GM19240 (cell line): Measurements from ENCODE around the gene S100P.

Experiments used
- DNase-seq: peaks from one replicate; pipeline ENCODE4 v3.0.0; 2011; ENCODE audit warnings: low spot score; ENCODE audit not compliant: insufficient read length

S100P gene

DNA sequence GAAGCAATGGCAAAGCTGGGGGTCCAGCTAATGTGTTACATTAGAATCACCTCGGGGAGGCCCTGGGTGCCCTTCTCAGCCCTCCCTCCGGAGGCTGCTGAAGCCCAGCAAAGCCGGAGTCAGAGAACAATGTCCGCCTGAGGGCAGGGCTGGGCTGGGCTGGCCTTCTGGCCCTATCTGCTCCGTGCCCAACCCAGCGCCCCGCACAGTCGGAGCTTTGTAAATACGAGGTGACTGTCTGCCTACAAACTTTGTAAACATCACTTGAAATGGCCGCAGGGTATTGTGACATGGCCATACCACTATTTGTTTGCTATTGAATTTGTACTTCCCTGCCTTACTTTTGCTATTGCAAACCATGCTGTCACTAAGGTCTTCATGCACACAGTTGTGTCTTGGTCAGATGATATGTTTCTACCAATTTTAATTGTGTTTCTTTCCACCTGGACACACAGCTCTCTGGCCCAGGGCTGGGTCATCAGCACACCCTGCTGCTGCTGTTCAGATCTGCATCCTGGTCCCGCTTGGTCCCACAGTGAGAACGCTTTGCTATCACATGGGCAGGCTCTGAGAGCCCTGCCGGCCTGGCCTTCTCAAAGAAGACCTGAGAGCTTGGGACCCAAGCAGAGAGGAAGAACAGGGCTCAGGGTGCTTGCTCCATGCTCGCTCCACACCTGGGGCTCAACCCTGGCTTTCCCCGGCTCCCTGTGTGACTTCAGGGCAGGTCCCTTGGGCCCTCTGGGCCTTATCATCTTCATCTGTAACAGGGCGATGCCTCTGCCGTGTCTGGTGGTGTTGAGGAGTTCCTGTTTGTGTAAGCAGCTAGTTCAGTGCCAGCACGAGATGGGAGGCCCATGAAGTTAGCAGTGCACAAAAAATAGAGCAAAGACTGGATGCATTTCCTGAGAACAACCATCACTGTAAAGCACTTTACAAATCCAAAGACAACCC, 2.3 kb downstream of the S100P start:
- DNase-seq, result no peak

- DNase-seq, result no peak
Observed at GRCh38 chr4:6696611-6697010, 2.9 kb downstream of the S100P start.

- DNase-seq, result no peak
Observed at GRCh38 chr4:6697131-6697530, 3.5 kb downstream of the S100P start.

GRCh38 chr4:6699388-6699787, 5.7 kb downstream of the S100P start:
- DNase-seq, result no peak

- DNase-seq, result no peak
Observed at GRCh38 chr4:6699903-6700302, 6.2 kb downstream of the S100P start.

DNA sequence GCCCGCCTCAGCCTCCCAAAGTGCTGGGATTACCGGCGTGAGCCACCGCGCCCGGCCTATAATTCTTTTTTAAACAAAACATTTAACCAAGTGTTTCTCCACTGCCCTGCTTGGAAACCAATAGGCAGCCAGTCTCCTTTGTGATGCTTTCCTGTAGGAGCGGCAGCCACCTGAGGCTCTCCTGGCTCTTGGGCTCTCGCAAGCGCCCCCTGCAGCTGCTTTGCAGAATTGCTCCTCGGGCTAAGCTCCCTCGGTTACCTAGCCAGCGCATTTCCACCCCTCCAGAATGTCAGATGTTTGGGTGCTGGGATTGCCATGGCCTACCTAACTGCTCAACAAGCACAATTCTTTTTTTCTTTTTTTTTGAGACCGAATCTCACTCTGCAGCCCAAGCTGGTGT, 7.7 kb downstream of the S100P start:
- no peak for DNase-seq

DNA sequence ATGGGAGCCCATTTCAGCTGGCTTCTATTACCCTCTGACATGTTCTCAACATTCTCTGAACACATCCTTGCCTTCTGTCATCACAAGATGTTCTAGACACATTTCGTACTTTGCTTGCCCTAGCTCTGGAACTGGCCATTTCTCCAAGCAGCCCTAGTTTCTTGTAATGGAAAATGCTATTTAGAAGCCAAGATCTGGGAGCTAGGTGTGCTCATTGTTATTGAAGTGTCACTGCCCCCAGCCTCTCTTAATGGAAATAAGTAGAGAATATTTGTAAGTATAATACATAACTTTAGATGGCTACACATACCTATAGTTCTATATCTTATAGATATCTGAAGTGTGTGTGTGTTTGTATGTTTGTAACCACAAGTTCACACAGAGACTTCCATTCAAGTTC, 9.1 kb downstream of the S100P start:
- no peak for DNase-seq

DNA sequence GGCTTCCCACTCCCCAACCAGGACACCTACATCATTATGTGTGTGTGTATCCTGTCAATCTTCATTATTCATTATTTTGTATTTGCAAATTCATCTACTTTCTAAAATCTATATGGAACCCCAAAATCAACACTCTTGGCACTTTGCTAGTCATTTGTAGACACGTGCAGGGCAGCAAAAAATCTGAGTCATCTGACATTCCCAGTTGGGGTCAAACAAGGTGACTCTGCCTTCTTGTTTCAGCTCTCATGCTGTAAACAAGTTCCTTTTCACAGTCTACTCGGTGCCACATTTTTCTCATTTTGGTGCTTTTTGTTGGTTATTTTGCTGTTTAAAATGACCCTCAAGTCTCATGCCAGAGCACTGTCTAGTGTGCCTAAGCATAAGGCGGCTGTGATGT, 10.1 kb downstream of the S100P start:
- no peak for DNase-seq

GRCh38 chr4:6705646-6706045, 12.0 kb downstream of the S100P start:
- no peak for DNase-seq

DNA sequence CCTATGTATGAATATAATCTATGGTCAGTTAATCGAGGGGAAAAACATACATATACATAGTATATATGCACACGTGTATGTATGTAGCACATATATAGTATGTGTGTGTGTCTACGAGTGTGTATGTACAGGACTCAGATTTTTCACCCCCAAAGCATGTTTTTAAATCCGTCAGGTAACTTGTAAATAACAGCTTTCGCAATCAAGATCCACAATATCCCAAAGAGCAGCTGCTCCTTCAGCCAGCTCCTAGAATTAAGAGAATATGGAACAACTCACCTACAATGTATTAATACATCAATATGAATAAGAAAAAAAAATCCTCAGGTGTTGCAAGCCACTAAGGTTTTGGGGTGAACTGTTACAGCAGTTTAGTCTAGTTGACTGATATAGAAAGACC, 12.5 kb downstream of the S100P start:
- DNase-seq, result no peak

- DNase-seq, result peak; percentile 83
Observed at GRCh38 chr4:6709230-6710114, 15.8 kb downstream of the S100P start, which contains the start of gene MRFAP1L1. Gene MRFAP1L1 (minus strand): TSS chr4:6709865. CDS start chr4:6709629, 236 bp downstream.

DNA sequence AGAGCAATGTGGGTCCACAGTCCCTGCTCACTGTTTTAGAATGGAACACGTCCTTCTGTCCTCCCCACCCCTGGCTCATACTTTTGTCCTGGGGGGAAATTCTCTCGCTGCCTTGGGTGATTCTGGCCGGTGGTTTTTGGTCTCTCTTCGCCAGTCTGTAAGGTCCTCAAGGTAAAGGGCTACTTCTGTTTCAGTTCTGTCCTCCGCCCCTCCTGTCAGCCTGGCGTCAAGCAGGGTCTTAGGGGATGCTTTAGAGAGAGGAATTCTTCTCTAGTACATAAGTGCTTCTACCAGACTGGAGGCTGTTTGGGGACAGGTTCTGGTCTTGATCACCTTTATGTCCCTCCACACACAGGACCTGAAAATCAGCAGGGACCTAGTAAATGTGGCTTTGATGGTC, 16.6 kb downstream of the S100P start:
- no peak for DNase-seq

GRCh38 chr4:6710996-6711395, 17.3 kb downstream of the S100P start:
- no peak for DNase-seq

DNA sequence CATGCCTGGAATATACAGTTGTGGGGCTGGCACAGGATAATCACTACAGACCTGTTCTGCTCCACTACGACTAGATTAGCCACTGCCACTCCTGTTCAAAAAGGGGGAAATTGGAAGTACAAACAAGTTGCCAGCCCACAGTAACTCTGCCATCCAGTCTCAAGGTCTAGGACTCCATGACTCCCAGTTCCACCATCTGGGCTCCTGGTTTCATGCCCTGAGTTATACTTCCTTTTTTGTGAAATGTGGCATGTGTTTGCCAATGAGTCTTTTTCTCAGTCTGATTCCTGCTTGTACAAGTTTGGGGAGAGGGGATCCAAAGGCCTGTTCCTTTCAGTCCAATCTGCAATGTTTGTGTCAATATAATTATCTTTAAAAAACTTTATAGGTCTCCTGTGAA, 21.3 kb downstream of the S100P start:
- no peak for DNase-seq

GRCh38 chr4:6715704-6716017, 22.0 kb downstream of the S100P start:
- no peak for DNase-seq

DNA sequence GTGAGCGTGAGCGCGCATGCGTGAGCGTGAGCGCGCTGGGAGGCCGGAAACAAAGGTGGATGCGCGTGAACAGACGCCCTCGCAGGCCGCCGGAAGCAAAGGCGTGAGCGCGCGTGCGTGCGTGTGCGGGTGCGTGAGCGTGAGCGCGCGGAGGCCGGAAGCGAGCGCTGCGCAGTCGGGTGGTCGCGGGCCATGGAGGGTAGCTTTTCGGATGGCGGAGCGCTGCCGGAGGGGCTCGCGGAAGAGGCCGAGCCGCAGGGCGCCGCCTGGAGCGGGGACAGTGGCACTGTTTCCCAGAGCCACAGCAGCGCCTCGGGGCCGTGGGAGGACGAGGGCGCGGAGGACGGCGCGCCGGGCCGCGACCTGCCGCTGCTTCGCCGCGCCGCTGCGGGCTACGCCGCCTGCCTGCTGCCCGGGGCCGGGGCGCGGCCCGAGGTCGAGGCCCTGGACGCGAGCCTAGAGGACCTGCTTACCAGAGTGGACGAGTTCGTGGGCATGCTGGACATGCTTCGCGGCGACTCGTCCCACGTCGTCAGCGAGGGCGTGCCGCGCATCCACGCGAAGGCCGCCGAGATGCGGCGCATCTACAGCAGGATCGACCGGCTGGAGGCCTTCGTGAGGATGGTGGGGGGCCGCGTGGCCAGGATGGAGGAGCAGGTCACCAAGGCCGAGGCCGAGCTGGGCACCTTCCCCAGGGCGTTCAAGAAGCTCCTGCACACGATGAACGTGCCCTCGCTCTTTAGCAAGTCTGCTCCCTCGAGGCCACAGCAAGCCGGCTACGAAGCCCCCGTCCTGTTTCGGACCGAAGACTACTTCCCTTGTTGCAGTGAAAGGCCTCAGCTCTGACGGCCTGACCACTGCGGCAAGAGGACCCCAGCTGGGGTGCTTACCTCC, 22.6 kb downstream of the S100P start, which contains the start of gene BLOC1S4:
Gene BLOC1S4, plus strand, starts transcription at position 157 of the 894 bp plus-strand sequence. Its CDS starts 36 bp downstream, at position 193.
- peak; percentile 88 for DNase-seq

GRCh38 chr4:6716958-6717655, 23.4 kb downstream of the S100P start:
- DNase-seq, result no peak

DNA sequence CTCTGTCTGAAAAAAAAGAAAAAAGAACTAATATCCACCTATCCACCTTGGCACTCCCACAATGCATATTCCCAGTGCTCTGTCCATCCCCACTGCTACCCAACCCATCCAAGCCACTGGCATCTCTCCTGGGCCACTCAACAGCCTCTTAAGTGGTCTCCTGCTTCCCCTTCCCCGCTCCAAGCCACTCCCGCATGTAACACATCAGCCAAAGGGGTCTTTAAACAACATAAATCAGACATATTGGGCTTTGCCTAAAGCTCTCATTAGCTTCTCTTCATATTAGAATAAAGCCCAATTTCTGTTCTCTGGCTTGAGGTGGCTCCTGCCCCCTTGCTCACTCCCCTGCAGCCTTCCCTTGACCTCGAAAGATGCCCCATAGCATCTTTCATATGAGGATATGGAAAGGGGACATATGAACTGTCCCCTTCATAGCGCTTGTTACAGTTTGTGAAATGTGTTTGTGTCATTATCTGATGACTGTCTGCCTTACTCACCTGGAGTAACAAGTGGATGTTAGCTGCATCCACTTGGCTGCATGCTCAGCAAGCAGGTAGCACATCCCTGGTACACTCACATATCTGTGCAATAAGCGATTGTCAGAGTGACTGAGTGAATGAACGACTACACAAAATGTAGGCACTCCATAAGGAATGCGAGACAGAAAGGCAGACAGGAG, 25.4 kb downstream of the S100P start:
- DNase-seq, result no peak

GRCh38 chr4:6719611-6720179, 26.0 kb downstream of the S100P start:
- no peak for DNase-seq
